GM12892 (cell line): ENCODE measurements around the gene SMIM1.

ENCODE experiments used
- POLR2A ChIP-seq: IDR thresholded peaks from 2 replicates; pipeline ENCODE4 v1.6.1; 2011; ENCODE audit warnings: low read depth, low read length, control low read depth
- POLR2AphosphoS5 ChIP-seq: IDR thresholded peaks from 2 replicates; pipeline ENCODE4 v1.6.1; 2011; ENCODE audit warnings: low read depth, low read length, control low read depth
- TAF1 ChIP-seq: IDR thresholded peaks from 2 replicates; pipeline ENCODE4 v1.6.1; 2011; ENCODE audit warnings: low read depth, mild to moderate bottlenecking, control low read depth, low read length, borderline replicate concordance

DNA sequence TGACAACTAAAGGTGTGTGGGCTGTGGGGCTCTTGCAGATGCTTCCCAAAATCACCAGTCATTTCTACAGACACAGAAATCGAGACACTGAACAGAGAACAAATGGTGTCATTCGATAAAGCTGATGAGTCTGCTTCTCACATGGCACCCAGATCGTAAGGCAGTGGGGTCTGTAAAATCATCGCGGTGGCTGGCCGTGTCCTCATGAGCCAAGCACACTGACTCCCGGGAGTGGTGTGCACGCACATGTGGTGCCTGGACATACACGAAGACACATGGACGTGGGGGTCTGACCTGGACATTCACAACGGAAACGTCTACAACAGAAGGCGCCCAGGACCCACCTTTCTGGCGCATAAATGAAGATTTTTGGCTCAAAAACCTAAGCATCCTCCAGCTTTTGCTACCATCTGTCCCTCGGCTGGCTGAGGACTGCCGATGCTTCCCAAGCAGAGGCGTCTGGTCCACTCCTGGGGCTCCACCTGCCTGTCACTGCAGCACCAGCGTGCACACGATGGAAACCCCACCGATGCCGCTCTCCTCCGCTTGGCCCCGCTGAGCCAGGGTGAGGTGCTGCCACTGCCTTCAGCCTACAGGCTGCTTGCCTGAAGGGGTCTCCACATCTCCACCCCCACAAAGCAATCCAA, 6.8 kb downstream of the SMIM1 start:
- TF ChIP-seq POLR2A (no peak), TAF1 (no peak), POLR2AphosphoS5 (no peak)
